Naive B cell (primary cell): ENCODE measurements around the gene TSC2. TPM values are rescaled to one million over a fixed set of nuclear protein-coding genes. Genes with fewer than 3 reads are reported as not detected.
A peak's percentile ranks its signal among the peaks of the same experiment; 100 is the strongest.

Experiments used
- ATAC-seq, 2 donors: fragments of 150-1000 bp; cut with Tn5 transposase; 2 replicates each; pipeline ENCODE4 v1.10.0; 2021; ENCODE audit warnings: low read depth in 2 of 2, mild to moderate bottlenecking in 2 of 2, moderate library complexity in 2 of 2
- DNase-seq: peaks from one replicate; pipeline ENCODE4 v3.0.0; 2022
- H3K27ac Mint-ChIP-seq, 6 donors: one replicate each; pipeline ENCODE4 v1.8.0; 2020 to 2022; ENCODE audit warnings: mild to moderate bottlenecking in 6 of 6, mixed read lengths in 6 of 6, moderate library complexity in 5 of 6, inconsistent platforms in 2 of 6
- H3K27me3 Mint-ChIP-seq, 3 donors: one replicate each; pipeline ENCODE4 v1.8.0; 2021 to 2022; ENCODE audit warnings: mixed read lengths in 3 of 3, mild to moderate bottlenecking in 1 of 3
- H3K36me3 Mint-ChIP-seq, 2 donors: one replicate each; pipeline ENCODE4 v1.8.0; 2020 to 2022; ENCODE audit warnings: mixed read lengths in 2 of 2, inconsistent platforms in 1 of 2, mild to moderate bottlenecking in 1 of 2
- H3K4me1 Mint-ChIP-seq, 3 donors: one replicate each; pipeline ENCODE4 v1.8.0; 2020 to 2022; ENCODE audit warnings: mixed read lengths in 3 of 3, inconsistent platforms in 1 of 3, mild to moderate bottlenecking in 1 of 3, moderate library complexity in 1 of 3
- H3K4me3 Mint-ChIP-seq, 8 donors: one replicate each; pipeline ENCODE4 v1.8.0; 2020 to 2022; ENCODE audit warnings: mild to moderate bottlenecking in 8 of 8, mixed read lengths in 8 of 8, moderate library complexity in 8 of 8, inconsistent platforms in 2 of 8
- H3K9me3 Mint-ChIP-seq, 7 donors: one replicate each; pipeline ENCODE4 v1.8.0; 2020 to 2022; ENCODE audit warnings: mixed read lengths in 7 of 7, mild to moderate bottlenecking in 5 of 7, inconsistent platforms in 2 of 7, moderate library complexity in 1 of 7
- polyA plus RNA-seq, 6 donors: library from polyadenylated mRNA; unstranded; fragments of 300-500 nt; fragmentation: Illumina TruSeq; gene quantifications; one replicate each; pipeline ENCODE4 v1.2.3, GENCODE V29; 2021; ENCODE audit warnings: low read depth in 6 of 6

Gene TSC2
- polyA plus RNA-seq, 6 donors from 2014 or later, result 16.6 to 45.0 (median 24.9) TPM

DNA sequence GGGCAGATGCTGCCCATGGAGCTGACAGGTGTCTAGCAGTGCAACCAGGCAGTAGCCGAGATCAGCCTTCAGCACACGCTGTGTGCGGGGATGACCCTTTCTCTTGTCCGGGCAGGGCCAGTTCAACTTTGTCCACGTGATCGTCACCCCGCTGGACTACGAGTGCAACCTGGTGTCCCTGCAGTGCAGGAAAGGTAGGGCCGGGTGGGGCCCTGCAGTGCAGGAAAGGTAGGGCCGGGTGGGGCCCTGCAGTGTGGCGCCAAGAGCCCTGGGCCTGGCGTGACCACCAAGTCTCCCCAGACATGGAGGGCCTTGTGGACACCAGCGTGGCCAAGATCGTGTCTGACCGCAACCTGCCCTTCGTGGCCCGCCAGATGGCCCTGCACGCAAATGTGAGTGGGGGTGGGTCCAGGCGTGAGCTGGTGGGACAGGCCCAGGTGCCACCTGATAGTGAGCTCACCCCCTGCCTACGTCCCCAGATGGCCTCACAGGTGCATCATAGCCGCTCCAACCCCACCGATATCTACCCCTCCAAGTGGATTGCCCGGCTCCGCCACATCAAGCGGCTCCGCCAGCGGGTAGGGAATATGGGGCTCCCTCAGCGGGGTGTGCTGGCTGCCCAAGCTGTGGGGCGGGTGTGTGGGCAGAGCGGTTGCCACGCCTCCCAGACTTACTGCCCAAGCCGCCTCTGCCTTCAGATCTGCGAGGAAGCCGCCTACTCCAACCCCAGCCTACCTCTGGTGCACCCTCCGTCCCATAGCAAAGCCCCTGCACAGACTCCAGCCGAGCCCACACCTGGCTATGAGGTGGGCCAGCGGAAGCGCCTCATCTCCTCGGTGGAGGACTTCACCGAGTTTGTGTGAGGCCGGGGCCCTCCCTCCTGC lies 40.2 kb downstream of the TSC2 start:
- no peaks in the 10 kb centered on the region for H3K27me3 Mint-ChIP-seq
- no peak overlapping the region for H3K4me3 Mint-ChIP-seq
- DNase-seq (no peak), ATAC-seq (no peak)
- no peaks in the 10 kb centered on the region for H3K4me1 Mint-ChIP-seq
- H3K36me3 Mint-ChIP-seq, result no peaks in the 10 kb centered on the region
- H3K9me3 Mint-ChIP-seq, result no peaks in the 10 kb centered on the region
- H3K27ac Mint-ChIP-seq, result peak overlapping the region in 2 of 6 donors; percentile 16 to 62

DNA sequence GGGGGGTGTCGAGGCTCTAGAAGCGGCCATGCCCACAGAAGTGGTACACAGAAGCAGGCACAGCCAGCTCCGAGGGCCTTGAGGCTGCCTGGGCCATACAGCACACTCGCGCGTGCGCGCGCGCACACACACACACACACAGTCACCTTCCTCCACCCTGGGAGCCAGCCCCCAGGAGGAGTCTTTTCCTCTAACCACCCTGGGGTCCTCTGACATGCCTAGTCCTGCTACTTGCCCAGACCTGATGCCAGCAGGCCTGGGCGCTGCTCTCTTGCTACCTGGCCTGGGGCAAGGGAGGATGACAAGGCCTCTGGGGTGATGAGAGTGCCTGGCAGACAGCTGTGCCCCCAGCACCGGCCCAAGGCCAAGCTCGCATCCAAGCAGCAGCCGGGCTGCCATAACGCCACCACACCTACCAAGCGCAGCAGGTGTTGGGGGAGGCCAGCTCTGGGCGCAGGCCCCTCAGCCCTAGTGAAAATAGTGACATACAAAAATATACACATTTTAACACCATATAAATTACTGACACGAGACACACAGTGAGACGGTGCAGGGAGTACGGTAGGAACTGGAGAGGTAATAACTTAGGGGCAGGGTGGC lies 41.1 kb downstream of the TSC2 start:
- no peaks in the 10 kb centered on the region for H3K4me1 Mint-ChIP-seq
- no peaks in the 10 kb centered on the region for H3K36me3 Mint-ChIP-seq
- H3K27me3 Mint-ChIP-seq, result no peaks in the 10 kb centered on the region
- ATAC-seq (no peak), DNase-seq (no peak)
- peak overlapping the region in 2 of 6 donors; percentile 12 to 62 for H3K27ac Mint-ChIP-seq
- no peak overlapping the region for H3K4me3 Mint-ChIP-seq
- H3K9me3 Mint-ChIP-seq, result no peaks in the 10 kb centered on the region

- no peak for DNase-seq
- Mint-ChIP-seq H3K27me3 (no peaks in the 10 kb centered on the region), H3K4me3 (no peak overlapping the region), H3K4me1 (no peaks in the 10 kb centered on the region), H3K27ac (peak overlapping the region in 1 of 6 donors; percentile 69), H3K9me3 (no peaks in the 10 kb centered on the region), H3K36me3 (no peaks in the 10 kb centered on the region)
- no peak for ATAC-seq
These were observed 42.1 kb downstream of the TSC2 start for GRCh38 chr16:2089706-2090480.

DNA sequence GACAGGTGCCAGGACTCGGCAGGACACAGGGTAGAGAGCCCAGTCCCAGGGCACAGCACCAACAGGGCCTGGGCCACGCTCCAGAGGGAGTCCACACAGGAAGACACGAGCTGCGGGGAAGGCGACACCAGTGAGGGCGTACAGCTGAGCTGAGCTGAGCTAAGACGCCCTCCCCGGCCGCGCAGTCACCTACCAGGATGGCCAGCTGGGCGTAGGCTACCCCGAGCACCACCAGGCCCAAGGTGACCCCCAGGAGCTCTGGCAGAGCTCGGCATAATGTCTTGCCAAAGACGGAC lies 42.6 kb downstream of the TSC2 start:
- H3K9me3 Mint-ChIP-seq, result no peaks in the 10 kb centered on the region
- H3K36me3 Mint-ChIP-seq, result no peaks in the 10 kb centered on the region
- no peak for ATAC-seq
- DNase-seq, result no peak
- H3K4me1 Mint-ChIP-seq, result no peaks in the 10 kb centered on the region
- H3K27me3 Mint-ChIP-seq, result no peaks in the 10 kb centered on the region
- no peak overlapping the region for H3K4me3 Mint-ChIP-seq
- H3K27ac Mint-ChIP-seq, result peak overlapping the region in 1 of 6 donors; percentile 21

GRCh38 chr16:2090777-2091546 lies 43.2 kb downstream of the TSC2 start:
- no peak for DNase-seq
- Mint-ChIP-seq H3K4me1 (no peaks in the 10 kb centered on the region), H3K27ac (no peak overlapping the region)

DNA sequence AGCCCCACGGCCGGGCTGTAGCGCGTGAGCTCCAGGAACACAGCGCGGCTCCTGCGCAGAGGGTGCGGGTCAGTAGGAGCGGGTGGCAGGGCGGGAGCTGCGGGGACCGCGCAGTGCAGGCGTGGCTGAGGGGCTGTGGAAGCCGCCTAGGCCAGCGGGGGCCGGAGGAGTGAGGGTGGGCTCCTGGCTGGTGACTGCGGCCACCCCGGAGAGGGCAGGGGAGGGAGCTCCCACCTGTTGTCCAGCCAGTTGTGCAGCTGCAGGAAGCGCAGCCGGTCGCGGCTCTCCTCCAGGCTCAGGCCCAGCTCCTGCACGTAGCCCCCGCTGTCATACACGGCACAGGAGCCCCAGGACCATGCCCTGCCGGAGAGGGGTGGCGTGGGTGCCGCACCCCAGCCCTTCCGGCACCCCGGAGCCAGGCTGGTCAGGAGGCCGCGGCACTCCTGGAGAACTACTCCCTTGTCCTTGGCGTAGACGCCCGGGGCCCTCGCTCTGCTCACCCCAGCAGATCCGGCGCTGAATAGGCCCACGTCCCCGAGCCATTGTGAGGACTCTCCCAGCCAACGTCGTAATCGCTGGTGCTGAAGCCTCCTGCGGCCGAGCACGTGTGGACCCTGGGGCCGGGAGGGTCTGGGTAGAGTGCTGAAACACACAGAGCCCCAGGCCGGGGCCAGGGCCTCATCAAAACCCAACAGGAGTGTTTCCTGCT lies 43.9 kb downstream of the TSC2 start:
- no peak overlapping the region for H3K4me3 Mint-ChIP-seq
- no peak for ATAC-seq

More at GRCh38 chr16:2090777-2091546, 43.2 kb downstream of the TSC2 start:
- H3K27me3 Mint-ChIP-seq, result no peaks in the 10 kb centered on the region
- ATAC-seq, result peak in 1 of 2 donors; percentile 33
- H3K36me3 Mint-ChIP-seq, result no peaks in the 10 kb centered on the region
- H3K4me3 Mint-ChIP-seq, result no peak overlapping the region
- H3K9me3 Mint-ChIP-seq, result no peaks in the 10 kb centered on the region

GRCh38 chr16:2092256-2092620 lies 44.5 kb downstream of the TSC2 start:
- Mint-ChIP-seq H3K4me3 (no peak overlapping the region), H3K36me3 (no peaks in the 10 kb centered on the region), H3K27ac (no peak overlapping the region), H3K4me1 (no peaks in the 10 kb centered on the region), H3K9me3 (no peaks in the 10 kb centered on the region), H3K27me3 (no peaks in the 10 kb centered on the region)
- no peak for ATAC-seq
- DNase-seq, result no peak

More for the DNA sequence above, 43.9 kb downstream of the TSC2 start:
- Mint-ChIP-seq H3K36me3 (no peaks in the 10 kb centered on the region), H3K4me1 (no peaks in the 10 kb centered on the region), H3K27me3 (no peaks in the 10 kb centered on the region), H3K9me3 (no peaks in the 10 kb centered on the region), H3K27ac (no peak overlapping the region)
- no peak for DNase-seq

GRCh38 chr16:2092866-2093265 lies 45.1 kb downstream of the TSC2 start:
- ATAC-seq (no peak), DNase-seq (no peak)
- H3K27me3 Mint-ChIP-seq, result no peaks in the 10 kb centered on the region
- no peaks in the 10 kb centered on the region for H3K36me3 Mint-ChIP-seq
- no peaks in the 10 kb centered on the region for H3K4me1 Mint-ChIP-seq
- no peak overlapping the region for H3K27ac Mint-ChIP-seq
- H3K9me3 Mint-ChIP-seq, result no peaks in the 10 kb centered on the region
- no peak overlapping the region for H3K4me3 Mint-ChIP-seq

- Mint-ChIP-seq H3K4me3 (no peak overlapping the region), H3K4me1 (no peaks in the 10 kb centered on the region), H3K9me3 (no peaks in the 10 kb centered on the region), H3K36me3 (no peaks in the 10 kb centered on the region), H3K27ac (no peak overlapping the region), H3K27me3 (no peaks in the 10 kb centered on the region)
- ATAC-seq (no peak), DNase-seq (no peak)
These were observed 46.0 kb downstream of the TSC2 start for GRCh38 chr16:2093793-2094192.

- H3K4me3 Mint-ChIP-seq, result no peak overlapping the region
- no peaks in the 10 kb centered on the region for H3K27me3 Mint-ChIP-seq
- no peaks in the 10 kb centered on the region for H3K4me1 Mint-ChIP-seq
- no peak for ATAC-seq
- H3K36me3 Mint-ChIP-seq, result no peaks in the 10 kb centered on the region
- H3K27ac Mint-ChIP-seq, result peak overlapping the region in 1 of 6 donors; percentile 44
- H3K9me3 Mint-ChIP-seq, result no peaks in the 10 kb centered on the region
- no peak for DNase-seq
These were observed 47.6 kb downstream of the TSC2 start for GRCh38 chr16:2095315-2095853.

DNA sequence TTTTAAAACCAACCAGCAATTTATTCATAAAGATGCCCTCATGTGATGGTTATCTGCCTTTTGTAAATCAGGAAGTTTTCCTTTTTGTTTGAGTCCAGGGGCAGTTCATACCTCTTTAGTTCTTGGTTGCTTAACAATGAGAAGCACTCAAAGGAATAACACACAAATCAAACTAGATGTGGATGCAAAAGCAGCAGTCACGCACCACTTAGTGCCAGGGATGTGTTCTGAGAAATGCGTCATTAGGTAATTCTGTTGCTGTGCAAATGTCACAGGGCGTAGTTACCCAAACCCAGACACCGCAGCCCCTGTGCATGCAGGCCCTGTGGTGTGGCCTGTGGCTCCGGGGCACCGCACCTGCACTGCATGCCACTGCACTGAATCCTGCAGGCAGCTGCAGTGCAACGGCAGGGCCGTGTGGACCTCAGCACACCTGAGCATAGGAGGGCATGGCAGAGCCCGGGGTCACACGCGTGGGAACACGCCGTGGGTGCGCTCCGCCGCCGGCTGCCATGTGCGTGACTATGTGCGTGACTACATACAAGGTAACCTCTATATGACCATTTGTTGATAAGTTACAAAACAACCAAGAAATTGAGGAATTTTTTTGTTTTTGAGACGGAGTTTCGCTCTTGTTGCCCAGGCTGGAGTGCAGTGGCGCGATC lies 48.3 kb downstream of the TSC2 start:
- no peaks in the 10 kb centered on the region for H3K4me1 Mint-ChIP-seq
- no peak overlapping the region for H3K4me3 Mint-ChIP-seq
- ATAC-seq (no peak), DNase-seq (no peak)
- no peaks in the 10 kb centered on the region for H3K36me3 Mint-ChIP-seq
- no peak overlapping the region for H3K27ac Mint-ChIP-seq
- no peaks in the 10 kb centered on the region for H3K9me3 Mint-ChIP-seq
- no peaks in the 10 kb centered on the region for H3K27me3 Mint-ChIP-seq

DNA sequence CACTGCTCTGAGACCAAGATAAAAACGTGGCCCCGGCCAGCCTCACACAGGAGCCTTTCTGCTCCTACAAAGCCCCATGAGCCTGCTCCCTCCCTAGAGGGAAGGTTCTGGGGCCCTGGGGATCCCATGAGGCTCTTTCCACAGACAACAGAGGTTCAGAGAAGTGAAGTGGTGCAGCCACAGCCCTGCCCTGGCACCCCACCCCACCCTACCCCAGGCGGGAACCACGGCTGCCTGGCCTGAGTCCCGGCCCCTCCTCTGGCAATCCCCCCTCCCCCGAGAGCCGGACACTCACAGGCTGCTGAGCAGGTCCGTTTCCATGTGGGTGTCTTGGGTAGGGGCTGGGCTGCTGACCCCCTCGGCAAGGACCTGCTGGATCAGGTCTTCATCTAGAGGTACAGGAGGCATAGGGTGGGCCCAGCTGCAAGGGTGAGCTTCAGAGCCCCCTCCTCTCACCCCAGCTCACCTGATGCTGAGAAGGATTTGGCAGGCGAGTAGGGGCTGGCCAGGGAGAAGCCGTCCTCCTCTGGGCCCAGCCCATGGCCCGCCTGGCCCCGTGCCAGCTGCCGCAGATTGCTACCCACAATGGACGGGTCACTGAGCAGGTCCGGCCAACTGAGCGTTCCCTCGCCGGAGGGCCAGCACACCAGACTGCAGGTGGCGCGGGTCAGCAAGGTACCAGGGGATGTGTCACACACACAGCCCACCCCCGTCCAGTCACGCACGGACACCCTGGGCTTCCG lies 49.2 kb downstream of the TSC2 start:
- no peak for DNase-seq
- no peaks in the 10 kb centered on the region for H3K36me3 Mint-ChIP-seq
- no peak for ATAC-seq
- no peaks in the 10 kb centered on the region for H3K4me1 Mint-ChIP-seq
- H3K27me3 Mint-ChIP-seq, result no peaks in the 10 kb centered on the region
- H3K27ac Mint-ChIP-seq, result no peak overlapping the region
- no peak overlapping the region for H3K4me3 Mint-ChIP-seq
- H3K9me3 Mint-ChIP-seq, result no peaks in the 10 kb centered on the region
